LHCN-M2 (cell line): ENCODE results near the gene PSMB11. TPM values are rescaled to one million over a fixed set of nuclear protein-coding genes. Genes with fewer than 3 reads are reported as not detected.
"Not testable (repeated sequence)": the region's sequence is repeated elsewhere in the genome, so short reads cannot be mapped to it uniquely, and the experiment has no call there.

Experiments used
- DNase-seq: peaks from one replicate; pipeline ENCODE4 v3.0.0-alpha.2; 2012; ENCODE audit warnings: low read depth
- polyA plus RNA-seq: library from polyadenylated mRNA; unstranded; fragments of >200 nt; gene quantifications from one replicate; pipeline ENCODE4 v1.2.1, GENCODE V29; 2012; ENCODE audit warnings: missing spikeins
- total RNA-seq: library from RNA; depleted of rRNA; stranded (reverse); fragments of >200 nt; gene quantifications from 2 replicates; pipeline ENCODE4 v1.2.3, GENCODE V29; 2014; rRNA removed

The PSMB11 gene
- not detected in 2 replicates for total RNA-seq
- polyA plus RNA-seq = not detected

GRCh38 chr14:23042162-23042965, at the start of gene PSMB11:
Gene PSMB11 (plus strand): TSS chr14:23042212. CDS start chr14:23042226, 14 bp downstream.
- no peak for DNase-seq

GRCh38 chr14:22993517-22993916, 48.5 kb upstream of the PSMB11 start:
- no peak for DNase-seq

- DNase-seq = peak; percentile 61
These were observed 47.2 kb upstream of the PSMB11 start for GRCh38 chr14:22994762-22995275.

GRCh38 chr14:22995889-22996625, 46.0 kb upstream of the PSMB11 start:
- DNase-seq = no peak

GRCh38 chr14:22996768-22997654, 45.0 kb upstream of the PSMB11 start:
- DNase-seq = no peak

- no peak for DNase-seq
These were observed 44.2 kb upstream of the PSMB11 start for GRCh38 chr14:22997676-22998323.

GRCh38 chr14:22998329-22999012, 43.5 kb upstream of the PSMB11 start:
- no peak for DNase-seq

- no peak for DNase-seq
These were observed 41.2 kb upstream of the PSMB11 start for GRCh38 chr14:23000860-23001259.

GRCh38 chr14:23002592-23002991, 39.4 kb upstream of the PSMB11 start:
- DNase-seq = no peak

GRCh38 chr14:23004274-23004673, 37.7 kb upstream of the PSMB11 start:
- not testable (repeated sequence) for DNase-seq

GRCh38 chr14:23005451-23006187, 36.4 kb upstream of the PSMB11 start:
- peak; percentile 11 for DNase-seq

GRCh38 chr14:23006188-23006534, 35.9 kb upstream of the PSMB11 start:
- DNase-seq = peak; percentile 17

- peak; percentile 97 for DNase-seq
These were observed 35.2 kb upstream of the PSMB11 start for GRCh38 chr14:23006544-23007419.

- peak; percentile 49 for DNase-seq
These were observed 33.2 kb upstream of the PSMB11 start for GRCh38 chr14:23008831-23009230.

- DNase-seq = no peak
These were observed 32.5 kb upstream of the PSMB11 start for GRCh38 chr14:23009483-23009938.

- peak; percentile 54 for DNase-seq
These were observed 31.9 kb upstream of the PSMB11 start, which contains the start of gene C14orf93 for GRCh38 chr14:23009939-23010726. Gene C14orf93 (minus strand): TSS chr14:23010143. CDS start chr14:22999023, 11,120 bp downstream.

GRCh38 chr14:23013054-23013748, 28.8 kb upstream of the PSMB11 start:
- no peak for DNase-seq
